AG04450 (cell line): ENCODE measurements around the gene AGAP5. TPM values are rescaled to one million over a fixed set of nuclear protein-coding genes. Genes with fewer than 3 reads are reported as not detected.

Source experiments
- CTCF ChIA-PET: fragments of 300-600, 350-600 bp; formaldehyde crosslinking; extraction: SDS; loops from one replicate; lab custom pipeline; 2022; ENCODE audit warnings: antibody characterized with exemption, inconsistent platforms; lab: Charles Lee
- POLR2A ChIA-PET: fragments of 350-600 bp; formaldehyde crosslinking; extraction: SDS; loops from one replicate; lab custom pipeline; 2021; ENCODE audit warnings: antibody characterized with exemption, inconsistent platforms; lab: Yijun Ruan, JAX
- DNase-seq: peaks from one replicate; pipeline ENCODE4 v3.0.0-alpha.2; 2011; ENCODE audit warnings: low read depth, low spot score
- H3K27ac ChIP-seq: one replicate; pipeline ENCODE4 v1.5.1; 2012; ENCODE audit warnings: low read depth, low read length, control low read depth
- H3K27me3 ChIP-seq: one replicate; pipeline ENCODE4 v1.6.0; 2012; ENCODE audit warnings: low read length; ENCODE audit not compliant: control insufficient read depth, insufficient read depth
- H3K4me3 ChIP-seq: 2 replicates; pipeline ENCODE4 v1.5.1; 2011; ENCODE audit warnings: mild to moderate bottlenecking, low read depth, low read length, control low read depth
- H3K9me3 ChIP-seq: 2 replicates; pipeline ENCODE4 v1.5.1; 2012; ENCODE audit warnings: low read length; ENCODE audit not compliant: control insufficient read depth, insufficient read depth
- CTCF ChIP-seq: IDR thresholded peaks from 2 replicates; pipeline ENCODE4 v1.5.1; 2011; ENCODE audit warnings: low read depth, low read length, control low read depth, inconsistent platforms
- polyA plus RNA-seq: library from polyadenylated mRNA; depleted of rRNA; stranded (reverse); fragments of >200 nt; gene quantifications from 2 replicates; pipeline ENCODE4 v1.2.3, GENCODE V29; 2011

The AGAP5 gene
- polyA plus RNA-seq, 1 experiment = 2.9 TPM

GRCh38 chr10:73650537-73651331 lies 47.2 kb downstream of the AGAP5 start:
- Histone ChIP-seq H3K27ac (peak overlapping the region; percentile 91), H3K4me3 (no peak overlapping the region)
- POLR2A ChIA-PET = no interaction called here

GRCh38 chr10:73649876-73650536 lies 47.9 kb downstream of the AGAP5 start:
- H3K4me3 ChIP-seq = no peak overlapping the region
- CTCF ChIA-PET = interaction anchor here (2.5 kb wide), 1 partner anchor 121 kb away, joined by 12 read pairs; no protein-coding TSS in a partner anchor

More at GRCh38 chr10:73650537-73651331, 47.2 kb downstream of the AGAP5 start:
- Histone ChIP-seq H3K27me3 (no peaks in the 10 kb centered on the region), H3K9me3 (peaks cover 3% of the 10 kb centered on the region; the same call in 1 of the 2 replicates)
- TF ChIP-seq CTCF = no peak
- peak; percentile 65 for DNase-seq
- CTCF ChIA-PET = interaction anchor here (0.6 to 2.5 kb wide), 2 partner anchors 121 to 128 kb away, joined by 3 to 12 read pairs; no protein-coding TSS in a partner anchor

GRCh38 chr10:73648975-73649829 lies 48.7 kb downstream of the AGAP5 start:
- ChIA-PET POLR2A (interaction anchor here (0.6 kb wide), 3 partner anchors 12 to 405 kb away, joined by 3 to 11 read pairs (median 6); no protein-coding TSS in a partner anchor), CTCF (interaction anchor here (2.5 to 10.0 kb wide), 2 partner anchors 120 kb away, joined by 12 to 284 read pairs; no protein-coding TSS in a partner anchor)
- DNase-seq = no peak
- Histone ChIP-seq H3K27me3 (no peaks in the 10 kb centered on the region), H3K9me3 (peaks cover 3% of the 10 kb centered on the region; the same call in 1 of the 2 replicates), H3K4me3 (no peak overlapping the region), H3K27ac (peak overlapping the region; percentile 59)
- no peak for TF ChIP-seq CTCF

More at GRCh38 chr10:73649876-73650536, 47.9 kb downstream of the AGAP5 start:
- Histone ChIP-seq H3K27ac (peak overlapping the region; percentile 59), H3K9me3 (peaks cover 3% of the 10 kb centered on the region; the same call in 1 of the 2 replicates), H3K27me3 (no peaks in the 10 kb centered on the region)
- no peak for TF ChIP-seq CTCF
- DNase-seq = no peak
- POLR2A ChIA-PET = interaction anchor here (0.6 kb wide), 2 partner anchors 116 to 406 kb away, joined by 3 to 11 read pairs; no protein-coding TSS in a partner anchor

GRCh38 chr10:73647875-73648651 lies 49.8 kb downstream of the AGAP5 start:
- Histone ChIP-seq H3K9me3 (peaks cover 3% of the 10 kb centered on the region; the same call in 1 of the 2 replicates), H3K27me3 (no peaks in the 10 kb centered on the region), H3K27ac (no peak overlapping the region), H3K4me3 (peak overlapping the region; percentile 27)
- DNase-seq = no peak
- TF ChIP-seq CTCF = no peak
- ChIA-PET POLR2A (interaction anchor here (0.6 to 1.3 kb wide), 3 partner anchors 13 to 83 kb away, joined by 3 to 6 read pairs (median 3); no protein-coding TSS in a partner anchor), CTCF (interaction anchor here (10.0 kb wide), 1 partner anchor 119 kb away, joined by 284 read pairs; no protein-coding TSS in a partner anchor)
